Osteoblast (primary cell): ENCODE data around the gene CAP1. TPM values are rescaled to one million over a fixed set of nuclear protein-coding genes. Genes with fewer than 3 reads are reported as not detected.
A peak's percentile ranks its signal among the peaks of the same experiment; 100 is the strongest.

Source experiments
- DNase-seq: peaks from one replicate; pipeline ENCODE4 v3.0.0; 2011; ENCODE audit warnings: low spot score, mixed read lengths; ENCODE audit not compliant: insufficient read length; ENCODE audit errors: missing footprints
- H2AFZ ChIP-seq: 2 replicates; pipeline ENCODE4 v1.6.0; 2011; ENCODE audit warnings: mild to moderate bottlenecking, low read length
- H3K27ac ChIP-seq: 2 replicates; pipeline ENCODE4 v1.5.1; 2011; ENCODE audit warnings: mild to moderate bottlenecking, low read depth, low read length, moderate library complexity
- H3K27me3 ChIP-seq: 2 replicates; pipeline ENCODE4 v1.6.0; 2012; ENCODE audit warnings: mild to moderate bottlenecking, control low read depth, inconsistent platforms, low read length, moderate library complexity; ENCODE audit not compliant: insufficient read depth
- H3K36me3 ChIP-seq: 2 replicates; pipeline ENCODE4 v1.5.1; 2011; ENCODE audit warnings: mild to moderate bottlenecking, low read length, control low read depth, moderate library complexity; ENCODE audit not compliant: insufficient read depth
- H3K4me1 ChIP-seq: 2 replicates; pipeline ENCODE4 v1.5.1; 2011; ENCODE audit warnings: mild to moderate bottlenecking, low read length, control low read depth, moderate library complexity; ENCODE audit not compliant: insufficient read depth
- H3K4me2 ChIP-seq: 2 replicates; pipeline ENCODE4 v1.6.0; 2011; ENCODE audit warnings: mild to moderate bottlenecking, low read length; ENCODE audit not compliant: insufficient read depth
- H3K4me3 ChIP-seq: fragments of 200-600 bp; sonication (generic); 3 replicates; pipeline ENCODE4 v1.5.1; 2012; ENCODE audit warnings: mild to moderate bottlenecking, low read length, inconsistent platforms; ENCODE audit not compliant: insufficient read depth
- H3K79me2 ChIP-seq: 2 replicates; pipeline ENCODE4 v1.6.0; 2012; ENCODE audit warnings: mild to moderate bottlenecking, low read length, control low read depth, inconsistent platforms; ENCODE audit not compliant: insufficient read depth
- H3K9me3 ChIP-seq: 2 replicates; pipeline ENCODE4 v1.5.1; 2011; ENCODE audit warnings: low read depth, low read length, control low read depth
- H4K20me1 ChIP-seq: 2 replicates; pipeline ENCODE4 v1.6.0; 2012; ENCODE audit warnings: mild to moderate bottlenecking, low read length, control low read depth; ENCODE audit not compliant: insufficient read depth
- total RNA-seq: library from RNA; depleted of rRNA; stranded (reverse); fragments of >200 nt; gene quantifications from 2 replicates; pipeline ENCODE4 v1.2.3, GENCODE V29; 2012
- TF ChIP-seq, protein P1 (sequence below): IDR thresholded peaks from 2 replicates; pipeline ENCODE4 v1.5.1; 2011; ENCODE audit warnings: mild to moderate bottlenecking, low read depth, low read length, moderate library complexity; ENCODE audit errors: extremely low read depth

CAP1 gene
- total RNA-seq, 1 donor, result 390 TPM

DNA sequence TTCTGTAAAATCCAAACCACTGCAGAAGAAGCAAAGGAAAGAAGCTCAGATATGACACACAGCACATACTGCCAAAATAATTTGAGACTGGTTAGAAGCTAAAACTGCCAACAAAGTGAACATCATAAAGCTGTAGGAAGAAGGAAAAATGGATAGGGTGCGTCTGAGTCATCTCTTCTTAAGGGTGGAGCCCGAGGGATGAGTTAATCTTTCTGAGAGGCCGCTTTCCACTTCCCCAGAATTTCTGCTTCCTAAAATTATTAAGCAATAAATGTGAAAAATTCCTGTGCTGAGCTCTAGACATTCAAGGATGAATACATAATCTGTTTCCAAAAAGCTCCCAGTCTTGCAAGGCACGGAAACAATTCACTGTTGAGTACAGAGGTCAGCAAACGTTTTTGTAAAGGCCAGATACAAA is 36.4 kb downstream of the CAP1 start:
- Histone ChIP-seq H3K4me2 (peak overlapping the region; percentile 5), H3K27me3 (no peaks in the 10 kb centered on the region), H3K4me3 (no peak overlapping the region), H3K79me2 (no peaks in the 10 kb centered on the region), H3K4me1 (peaks cover 16% of the 10 kb centered on the region), H3K27ac (peak overlapping the region; percentile 17), H4K20me1 (peaks cover 3% of the 10 kb centered on the region), H3K9me3 (no peaks in the 10 kb centered on the region), H2AFZ (no peak overlapping the region), H3K36me3 (peaks cover 56% of the 10 kb centered on the region)
- TF ChIP-seq, protein P1, sequence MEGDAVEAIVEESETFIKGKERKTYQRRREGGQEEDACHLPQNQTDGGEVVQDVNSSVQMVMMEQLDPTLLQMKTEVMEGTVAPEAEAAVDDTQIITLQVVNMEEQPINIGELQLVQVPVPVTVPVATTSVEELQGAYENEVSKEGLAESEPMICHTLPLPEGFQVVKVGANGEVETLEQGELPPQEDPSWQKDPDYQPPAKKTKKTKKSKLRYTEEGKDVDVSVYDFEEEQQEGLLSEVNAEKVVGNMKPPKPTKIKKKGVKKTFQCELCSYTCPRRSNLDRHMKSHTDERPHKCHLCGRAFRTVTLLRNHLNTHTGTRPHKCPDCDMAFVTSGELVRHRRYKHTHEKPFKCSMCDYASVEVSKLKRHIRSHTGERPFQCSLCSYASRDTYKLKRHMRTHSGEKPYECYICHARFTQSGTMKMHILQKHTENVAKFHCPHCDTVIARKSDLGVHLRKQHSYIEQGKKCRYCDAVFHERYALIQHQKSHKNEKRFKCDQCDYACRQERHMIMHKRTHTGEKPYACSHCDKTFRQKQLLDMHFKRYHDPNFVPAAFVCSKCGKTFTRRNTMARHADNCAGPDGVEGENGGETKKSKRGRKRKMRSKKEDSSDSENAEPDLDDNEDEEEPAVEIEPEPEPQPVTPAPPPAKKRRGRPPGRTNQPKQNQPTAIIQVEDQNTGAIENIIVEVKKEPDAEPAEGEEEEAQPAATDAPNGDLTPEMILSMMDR, result no peak
- DNase-seq, result peak; percentile 92

DNA sequence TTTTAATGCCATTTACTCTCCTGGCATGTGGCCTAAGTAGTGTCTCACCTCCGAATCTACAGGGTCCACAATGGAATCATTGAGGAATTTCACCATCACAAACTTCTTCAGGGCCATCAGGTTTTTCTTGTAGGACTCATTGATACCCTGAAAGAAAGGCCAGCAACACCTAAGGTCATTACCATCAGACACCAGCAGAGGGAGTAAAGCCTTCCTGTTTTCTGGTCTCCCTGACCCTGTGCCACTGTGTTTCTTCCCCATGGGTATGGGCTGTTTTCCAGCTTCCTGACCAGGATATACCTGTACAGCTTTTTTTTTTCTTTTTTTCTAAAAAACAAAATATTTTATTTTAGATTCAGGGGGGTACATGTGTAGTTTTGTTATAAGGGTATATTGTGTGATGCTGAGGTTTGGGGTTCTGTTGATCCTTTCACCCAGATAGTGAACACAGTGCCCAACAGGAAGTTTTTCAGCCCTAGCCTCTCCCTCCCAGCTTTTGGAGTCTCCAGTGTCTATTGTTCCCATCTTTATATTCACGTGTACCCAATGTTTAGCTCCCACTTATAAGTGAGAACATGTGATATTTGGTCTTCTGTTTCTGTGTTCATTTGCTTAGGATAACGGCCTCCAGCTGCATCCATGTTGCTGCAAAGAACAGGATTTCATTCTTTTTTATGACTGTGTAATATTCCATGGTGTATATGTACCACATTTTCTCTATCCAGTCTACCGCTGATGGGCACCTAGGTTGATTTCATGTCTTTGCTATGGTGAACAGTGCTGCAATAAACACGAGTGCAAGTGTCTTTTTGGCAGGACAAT is 38.2 kb downstream of the CAP1 start:
- no peak overlapping the region for H3K27ac ChIP-seq
- H3K9me3 ChIP-seq, result no peaks in the 10 kb centered on the region
- H3K79me2 ChIP-seq, result no peaks in the 10 kb centered on the region
- no peaks in the 10 kb centered on the region for H3K27me3 ChIP-seq
- DNase-seq, result peak; percentile 47
- peaks cover 40% of the 10 kb centered on the region for H3K36me3 ChIP-seq
- H2AFZ ChIP-seq, result no peak overlapping the region
- TF ChIP-seq, protein P1, result peak; percentile 75
- no peak overlapping the region for H3K4me2 ChIP-seq
- no peak overlapping the region for H3K4me3 ChIP-seq
- peaks cover 16% of the 10 kb centered on the region for H3K4me1 ChIP-seq
- H4K20me1 ChIP-seq, result peaks cover 3% of the 10 kb centered on the region

DNA sequence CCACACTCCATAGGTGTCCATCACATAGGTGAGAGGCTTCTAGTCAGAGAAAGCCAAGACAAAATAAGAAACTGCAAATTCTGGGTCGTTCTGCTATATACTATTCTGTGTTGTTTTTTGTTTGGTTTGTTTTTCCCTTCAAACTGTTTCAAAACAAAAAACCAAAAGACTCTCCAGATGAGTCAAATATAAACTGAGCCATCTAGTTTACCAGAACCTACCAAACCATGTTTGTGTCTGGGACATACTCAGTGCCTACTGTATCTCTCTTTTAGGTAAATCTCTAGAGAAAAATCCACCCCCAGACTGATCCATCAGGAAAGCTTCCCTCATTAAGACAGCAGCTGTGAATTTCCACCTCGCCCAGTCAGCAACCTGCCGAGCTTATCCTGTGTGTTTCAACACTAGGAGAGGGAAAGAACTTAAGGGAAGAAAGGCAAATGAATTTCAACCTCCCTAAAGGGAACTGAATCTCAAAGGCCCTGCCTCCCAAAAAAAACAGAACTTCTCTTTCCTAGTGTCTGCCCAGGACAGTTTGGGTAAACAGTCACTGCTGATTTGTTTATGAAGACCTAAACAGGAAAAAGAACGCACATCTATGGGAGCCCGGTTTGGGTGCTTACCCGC is 39.4 kb downstream of the CAP1 start:
- H3K36me3 ChIP-seq, result peaks cover 38% of the 10 kb centered on the region
- DNase-seq, result no peak
- no peak overlapping the region for H2AFZ ChIP-seq
- H3K79me2 ChIP-seq, result no peaks in the 10 kb centered on the region
- TF ChIP-seq, protein P1, result no peak
- H3K4me1 ChIP-seq, result peaks cover 16% of the 10 kb centered on the region
- peaks cover 3% of the 10 kb centered on the region for H4K20me1 ChIP-seq
- no peaks in the 10 kb centered on the region for H3K27me3 ChIP-seq
- no peak overlapping the region for H3K4me3 ChIP-seq
- H3K9me3 ChIP-seq, result no peaks in the 10 kb centered on the region
- no peak overlapping the region for H3K27ac ChIP-seq
- no peak overlapping the region for H3K4me2 ChIP-seq

DNA sequence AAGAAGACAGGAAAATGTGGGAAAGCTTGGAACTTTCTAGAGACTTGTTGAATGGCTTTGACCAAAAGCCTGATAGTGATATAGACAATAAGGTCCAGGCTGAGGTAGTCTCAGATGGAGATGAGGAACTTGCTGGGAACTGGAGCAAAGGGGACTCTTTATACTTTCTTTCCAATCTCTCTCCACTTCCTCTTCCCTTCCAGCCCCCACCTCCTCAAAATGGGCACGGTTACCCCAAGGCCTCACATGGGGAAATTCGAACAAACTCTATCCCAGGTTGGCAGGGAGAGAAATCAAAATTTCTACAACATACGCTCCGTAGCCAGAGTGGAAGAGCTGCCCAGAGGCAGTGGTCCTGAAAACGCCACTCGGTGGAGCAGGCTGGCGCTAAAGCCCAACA is 41.3 kb downstream of the CAP1 start:
- Histone ChIP-seq H4K20me1 (no peaks in the 10 kb centered on the region), H2AFZ (no peak overlapping the region), H3K9me3 (no peaks in the 10 kb centered on the region), H3K79me2 (no peaks in the 10 kb centered on the region), H3K4me1 (peaks cover 9% of the 10 kb centered on the region), H3K27ac (no peak overlapping the region), H3K4me2 (no peak overlapping the region), H3K27me3 (no peaks in the 10 kb centered on the region), H3K36me3 (peaks cover 33% of the 10 kb centered on the region), H3K4me3 (no peak overlapping the region)
- no peak for DNase-seq
- TF ChIP-seq, protein P1, result no peak
